NCI-H526 treated with DMSO at 0.1 percent for 48 hours (cell line): ENCODE results near the gene TTC34.
"Not testable (repeated sequence)": the region's sequence is repeated elsewhere in the genome, so short reads cannot be mapped to it uniquely, and the experiment has no call there.

Experiments
- DNase-seq: peaks from one replicate; lab custom pipeline; 2025; lab: John Stamatoyannopoulos, UW

The TTC34 gene

GRCh38 chr1:2657909-2658308 is 143.6 kb downstream of the TTC34 start:
- DNase-seq = not testable (repeated sequence)

GRCh38 chr1:2657124-2657523 is 144.4 kb downstream of the TTC34 start:
- not testable (repeated sequence) for DNase-seq

GRCh38 chr1:2655598-2656434 is 145.7 kb downstream of the TTC34 start:
- DNase-seq = not testable (repeated sequence)

GRCh38 chr1:2654443-2654948 is 147.0 kb downstream of the TTC34 start:
- not testable (repeated sequence) for DNase-seq

- DNase-seq = not testable (repeated sequence)
Measured at GRCh38 chr1:2653741-2654442, 147.6 kb downstream of the TTC34 start.

GRCh38 chr1:2652926-2653571 is 148.4 kb downstream of the TTC34 start:
- DNase-seq = not testable (repeated sequence)

GRCh38 chr1:2652152-2652925 is 149.2 kb downstream of the TTC34 start:
- not testable (repeated sequence) for DNase-seq

GRCh38 chr1:2650967-2651645 is 150.4 kb downstream of the TTC34 start:
- no peak for DNase-seq

GRCh38 chr1:2646837-2647236 is 154.7 kb downstream of the TTC34 start:
- no peak for DNase-seq

- no peak for DNase-seq
Measured at GRCh38 chr1:2645776-2646175, 155.7 kb downstream of the TTC34 start.

GRCh38 chr1:2645143-2645542 is 156.3 kb downstream of the TTC34 start:
- DNase-seq = no peak

GRCh38 chr1:2644591-2645101 is 156.8 kb downstream of the TTC34 start:
- DNase-seq = no peak

- DNase-seq = no peak
Measured at GRCh38 chr1:2644171-2644570, 157.3 kb downstream of the TTC34 start.

- no peak for DNase-seq
Measured at GRCh38 chr1:2643414-2644077, 157.9 kb downstream of the TTC34 start.

- peak; percentile 79 for DNase-seq
Measured at GRCh38 chr1:2642560-2643413, 158.7 kb downstream of the TTC34 start.

- DNase-seq = no peak
Measured at GRCh38 chr1:2642131-2642559, 159.3 kb downstream of the TTC34 start.

GRCh38 chr1:2641381-2642130 is 159.9 kb downstream of the TTC34 start:
- no peak for DNase-seq

GRCh38 chr1:2640626-2641025 is 160.9 kb downstream of the TTC34 start:
- no peak for DNase-seq
